ENCODE measurements around the gene ZMYND10. TPM values are rescaled to one million over a fixed set of nuclear protein-coding genes. Genes with fewer than 3 reads are reported as not detected.

Gene ZMYND10
- total RNA-seq, 6 donors from 2014 or later: 3.1 to 98.7 (median 31.5) TPM

GRCh38 chr3:50340147-50340447 is 5.4 kb downstream of the ZMYND10 start:
- H3K36me3 ChIP-seq: no peaks in the 10 kb centered on the region
- ATAC-seq (ENCODE audit: low FRiP score in 2 of 2) (no peak), DNase-seq (no peak)
- H3K4me1 ChIP-seq: peaks cover 39 to 63% (median 58%) of the 10 kb centered on the region in 4 donors
- no peaks in the 10 kb centered on the region for H3K9me3 ChIP-seq
- 29 to 32% methylated on average over 9 of the region's 9 CpGs for WGBS, 2 donors
- no peaks in the 10 kb centered on the region for H3K27me3 ChIP-seq
- H3K4me3 ChIP-seq: peak overlapping the region; percentile 36 to 75 (median 64)
- peak overlapping the region; percentile 92 to 99 (median 96) for H3K27ac ChIP-seq
- no peak for TF ChIP-seq CTCF (IDR thresholded peaks at IDR 0.05)
- no peak for TF ChIP-seq POLR2AphosphoS5 (IDR thresholded peaks at IDR 0.05)
- TF ChIP-seq EP300 (IDR thresholded peaks at IDR 0.05): no peak
- TF ChIP-seq POLR2A (IDR thresholded peaks at IDR 0.05): no peak

GRCh38 chr3:50339485-50340146 is 5.9 kb downstream of the ZMYND10 start:
- H3K4me3 ChIP-seq: peak overlapping the region in 3 of 4 donors; percentile 53 to 75 (median 74)
- no peaks in the 10 kb centered on the region for H3K36me3 ChIP-seq

GRCh38 chr3:50338965-50339364 is 6.6 kb downstream of the ZMYND10 start:
- no peak for ATAC-seq (ENCODE audit: low FRiP score in 2 of 2)
- H3K36me3 ChIP-seq: no peaks in the 10 kb centered on the region
- H3K9me3 ChIP-seq: no peaks in the 10 kb centered on the region
- H3K4me1 ChIP-seq: peaks cover 49 to 72% (median 67%) of the 10 kb centered on the region in 4 donors
- no peak for TF ChIP-seq CTCF (IDR thresholded peaks at IDR 0.05)
- TF ChIP-seq POLR2A (IDR thresholded peaks at IDR 0.05): no peak
- TF ChIP-seq POLR2AphosphoS5 (IDR thresholded peaks at IDR 0.05): no peak
- TF ChIP-seq EP300 (IDR thresholded peaks at IDR 0.05): no peak
- H3K27me3 ChIP-seq: no peaks in the 10 kb centered on the region
- no peak for DNase-seq
- WGBS, 2 donors: 54 to 60% methylated on average over 5 of the region's 5 CpGs
- peak overlapping the region in 3 of 4 donors; percentile 74 to 84 (median 75) for H3K4me3 ChIP-seq
- H3K27ac ChIP-seq: peak overlapping the region; percentile 92 to 99 (median 96)

More at GRCh38 chr3:50339485-50340146, 5.9 kb downstream of the ZMYND10 start:
- Histone ChIP-seq H3K27ac (peak overlapping the region; percentile 92 to 99 (median 96)), H3K9me3 (no peaks in the 10 kb centered on the region), H3K27me3 (no peaks in the 10 kb centered on the region), H3K4me1 (peaks cover 43 to 65% (median 60%) of the 10 kb centered on the region in 4 donors)
- ATAC-seq (ENCODE audit: low FRiP score in 2 of 2) (no peak), DNase-seq (no peak)
- WGBS, 2 donors: 74 to 76% methylated on average over 13 to 14 of the region's 14 CpGs
- TF ChIP-seq CTCF (IDR thresholded peaks at IDR 0.05) (no peak), POLR2A (IDR thresholded peaks at IDR 0.05) (no peak), POLR2AphosphoS5 (IDR thresholded peaks at IDR 0.05) (no peak), EP300 (IDR thresholded peaks at IDR 0.05) (no peak)

- ATAC-seq (ENCODE audit: low FRiP score in 2 of 2) (peak; percentile 93 to 94), DNase-seq (peak; percentile 99 to 100)
- no peaks in the 10 kb centered on the region for H3K9me3 ChIP-seq
- peaks cover 0 to 3% (median under 1%) of the 10 kb centered on the region in 4 donors for H3K36me3 ChIP-seq
- 0% methylated on average over 54 of the region's 79 CpGs; no CpG with 5 or more reads in 1 of the 2 donors for WGBS, 2 donors
- H3K27ac ChIP-seq: peak overlapping the region; percentile 92 to 99 (median 96)
- H3K4me1 ChIP-seq: peaks cover 64 to 88% (median 75%) of the 10 kb centered on the region in 4 donors
- H3K4me3 ChIP-seq: peak overlapping the region; percentile 71 to 84 (median 74)
- TF ChIP-seq POLR2A (IDR thresholded peaks at IDR 0.05) (peak; percentile 71 to 95 (median 76)), POLR2AphosphoS5 (IDR thresholded peaks at IDR 0.05) (peak; percentile 93 to 98), CTCF (IDR thresholded peaks at IDR 0.05) (no peak), EP300 (IDR thresholded peaks at IDR 0.05) (peak in 1 of 4 donors; percentile 39)
- H3K27me3 ChIP-seq: no peaks in the 10 kb centered on the region
Observed at GRCh38 chr3:50337175-50337861, 8.2 kb downstream of the ZMYND10 start.

All from upper lobe of left lung (tissue), 6 donors.